HepG2 (cell line): Measurements from ENCODE around the gene IL17A.

Source experiments
- EP300 ChIP-seq, 3 experiments: sonication (generic) in 1 of 3; formaldehyde crosslinking in 1 of 3; IDR thresholded peaks; 2 replicates each; pipeline versions ENCODE4 v1.5.1 to v1.6.1; 2011 to 2020; ENCODE audit warnings: low read depth in 2 of 3, low read length in 2 of 3, borderline replicate concordance in 1 of 3, improper control_type of control experiment in 1 of 3, mild to moderate bottlenecking in 1 of 3, missing genetic modification reagents in 1 of 3, moderate library complexity in 1 of 3
- ETV6 ChIP-seq: sonication (generic); formaldehyde crosslinking; conservative IDR thresholded peaks from 2 replicates; pipeline ENCODE4 v1.4.0; 2020; ENCODE audit warnings: missing genetic modification reagents
- GABPA ChIP-seq, 2 experiments: IDR thresholded peaks; 2 replicates each; pipeline ENCODE4 v1.6.1; 2011 to 2016; ENCODE audit warnings: low read depth in 2 of 2, low read length in 1 of 2, missing biosample characterization in 1 of 2, missing genetic modification characterization in 1 of 2
- GFI1 ChIP-seq: sonication (generic); formaldehyde crosslinking; IDR thresholded peaks from 2 replicates; pipeline ENCODE4 v1.5.0; 2020; ENCODE audit warnings: missing genetic modification reagents, mild to moderate bottlenecking, borderline replicate concordance
- SATB2 ChIP-seq: sonication (generic); formaldehyde crosslinking; IDR thresholded peaks from 2 replicates; pipeline ENCODE4 v1.5.0; 2020; ENCODE audit warnings: missing genetic modification reagents
- ZKSCAN1 ChIP-seq: fragments of 150-350 bp; IDR thresholded peaks from 2 replicates; pipeline ENCODE4 v1.6.1; 2014; ENCODE audit warnings: low read length
- ZNF224 ChIP-seq: sonication (generic); formaldehyde crosslinking; IDR thresholded peaks from 2 replicates; pipeline ENCODE4 v1.5.0; 2020; ENCODE audit warnings: mild to moderate bottlenecking, missing genetic modification reagents
- ZNF501 ChIP-seq: sonication (generic); formaldehyde crosslinking; IDR thresholded peaks from 2 replicates; pipeline ENCODE4 v1.5.1; 2020; ENCODE audit warnings: mild to moderate bottlenecking, moderate library complexity, missing genetic modification reagents
- ZSCAN20 ChIP-seq: sonication (generic); formaldehyde crosslinking; IDR thresholded peaks from 2 replicates; pipeline ENCODE4 v1.4.0; 2020; ENCODE audit warnings: missing genetic modification reagents, mild to moderate bottlenecking, borderline replicate concordance
- TF ChIP-seq, protein P1 (sequence below): fragments of 450-650 bp; IDR thresholded peaks from 2 replicates; pipeline ENCODE4 v1.6.1; 2017; ENCODE audit warnings: mild to moderate bottlenecking
- TF ChIP-seq, protein P2 (sequence below): sonication (generic); formaldehyde crosslinking; IDR thresholded peaks from 2 replicates; pipeline ENCODE4 v1.4.0; 2020; ENCODE audit warnings: mild to moderate bottlenecking, missing genetic modification reagents
- TF ChIP-seq, protein P3 (sequence below): sonication (generic); formaldehyde crosslinking; IDR thresholded peaks from 2 replicates; pipeline ENCODE4 v1.5.0; 2020; ENCODE audit warnings: mild to moderate bottlenecking, missing genetic modification reagents, moderate library complexity

DNA sequence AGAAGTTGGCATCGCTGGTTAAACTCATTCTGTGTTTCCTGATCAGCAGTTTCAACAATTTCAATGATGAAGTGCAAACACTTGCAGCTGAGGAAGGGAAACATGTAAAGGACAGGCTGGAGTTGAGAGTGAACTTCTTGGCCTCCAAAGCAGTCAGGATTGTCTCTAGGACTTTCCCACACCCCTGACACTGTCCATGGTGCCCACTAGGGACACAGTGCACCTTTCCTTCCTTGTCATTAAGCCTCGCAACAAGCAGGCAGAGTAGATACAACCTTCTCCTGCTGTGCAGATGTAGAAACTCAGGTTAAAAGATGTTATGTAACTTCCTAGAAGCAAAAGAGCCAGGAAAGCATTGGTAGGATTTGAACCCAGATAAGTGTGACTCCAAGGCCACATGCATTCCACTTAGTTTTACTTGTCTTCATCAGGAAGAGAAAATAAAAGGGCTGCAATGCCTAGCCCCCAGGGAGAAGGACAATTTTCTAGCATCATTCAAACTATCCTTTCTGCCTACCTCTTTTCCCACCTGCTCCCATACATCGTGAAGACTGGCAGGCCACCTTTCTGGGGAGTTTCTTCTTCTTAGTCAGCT is 39.2 kb upstream of the IL17A start:
- TF ChIP-seq SATB2 (no peak), ETV6 (CRISPR knock-in tag) (no peak), ZNF501 (CRISPR knock-in tag) (no peak), EP300 (IDR thresholded peaks at IDR 0.05; ENCODE audit: low read depth in 2 of 2, low read length in 2 of 2) (no peak), EP300 (CRISPR knock-in tag; IDR thresholded peaks at IDR 0.05; ENCODE audit: borderline replicate concordance) (no peak), ZSCAN20 (CRISPR knock-in tag) (no peak), GABPA (IDR thresholded peaks at IDR 0.05; ENCODE audit: low read depth, low read length) (no peak), GABPA (CRISPR knock-in tag; IDR thresholded peaks at IDR 0.05; ENCODE audit: low read depth) (no peak), GFI1 (CRISPR knock-in tag) (no peak), ZKSCAN1 (no peak), ZNF224 (CRISPR knock-in tag) (no peak)
- TF ChIP-seq, protein P1, sequence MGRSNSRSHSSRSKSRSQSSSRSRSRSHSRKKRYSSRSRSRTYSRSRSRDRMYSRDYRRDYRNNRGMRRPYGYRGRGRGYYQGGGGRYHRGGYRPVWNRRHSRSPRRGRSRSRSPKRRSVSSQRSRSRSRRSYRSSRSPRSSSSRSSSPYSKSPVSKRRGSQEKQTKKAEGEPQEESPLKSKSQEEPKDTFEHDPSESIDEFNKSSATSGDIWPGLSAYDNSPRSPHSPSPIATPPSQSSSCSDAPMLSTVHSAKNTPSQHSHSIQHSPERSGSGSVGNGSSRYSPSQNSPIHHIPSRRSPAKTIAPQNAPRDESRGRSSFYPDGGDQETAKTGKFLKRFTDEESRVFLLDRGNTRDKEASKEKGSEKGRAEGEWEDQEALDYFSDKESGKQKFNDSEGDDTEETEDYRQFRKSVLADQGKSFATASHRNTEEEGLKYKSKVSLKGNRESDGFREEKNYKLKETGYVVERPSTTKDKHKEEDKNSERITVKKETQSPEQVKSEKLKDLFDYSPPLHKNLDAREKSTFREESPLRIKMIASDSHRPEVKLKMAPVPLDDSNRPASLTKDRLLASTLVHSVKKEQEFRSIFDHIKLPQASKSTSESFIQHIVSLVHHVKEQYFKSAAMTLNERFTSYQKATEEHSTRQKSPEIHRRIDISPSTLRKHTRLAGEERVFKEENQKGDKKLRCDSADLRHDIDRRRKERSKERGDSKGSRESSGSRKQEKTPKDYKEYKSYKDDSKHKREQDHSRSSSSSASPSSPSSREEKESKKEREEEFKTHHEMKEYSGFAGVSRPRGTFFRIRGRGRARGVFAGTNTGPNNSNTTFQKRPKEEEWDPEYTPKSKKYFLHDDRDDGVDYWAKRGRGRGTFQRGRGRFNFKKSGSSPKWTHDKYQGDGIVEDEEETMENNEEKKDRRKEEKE: no peak
- TF ChIP-seq, protein P2, sequence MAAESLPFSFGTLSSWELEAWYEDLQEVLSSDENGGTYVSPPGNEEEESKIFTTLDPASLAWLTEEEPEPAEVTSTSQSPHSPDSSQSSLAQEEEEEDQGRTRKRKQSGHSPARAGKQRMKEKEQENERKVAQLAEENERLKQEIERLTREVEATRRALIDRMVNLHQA (CRISPR knock-in tag): no peak
- TF ChIP-seq, protein P3, sequence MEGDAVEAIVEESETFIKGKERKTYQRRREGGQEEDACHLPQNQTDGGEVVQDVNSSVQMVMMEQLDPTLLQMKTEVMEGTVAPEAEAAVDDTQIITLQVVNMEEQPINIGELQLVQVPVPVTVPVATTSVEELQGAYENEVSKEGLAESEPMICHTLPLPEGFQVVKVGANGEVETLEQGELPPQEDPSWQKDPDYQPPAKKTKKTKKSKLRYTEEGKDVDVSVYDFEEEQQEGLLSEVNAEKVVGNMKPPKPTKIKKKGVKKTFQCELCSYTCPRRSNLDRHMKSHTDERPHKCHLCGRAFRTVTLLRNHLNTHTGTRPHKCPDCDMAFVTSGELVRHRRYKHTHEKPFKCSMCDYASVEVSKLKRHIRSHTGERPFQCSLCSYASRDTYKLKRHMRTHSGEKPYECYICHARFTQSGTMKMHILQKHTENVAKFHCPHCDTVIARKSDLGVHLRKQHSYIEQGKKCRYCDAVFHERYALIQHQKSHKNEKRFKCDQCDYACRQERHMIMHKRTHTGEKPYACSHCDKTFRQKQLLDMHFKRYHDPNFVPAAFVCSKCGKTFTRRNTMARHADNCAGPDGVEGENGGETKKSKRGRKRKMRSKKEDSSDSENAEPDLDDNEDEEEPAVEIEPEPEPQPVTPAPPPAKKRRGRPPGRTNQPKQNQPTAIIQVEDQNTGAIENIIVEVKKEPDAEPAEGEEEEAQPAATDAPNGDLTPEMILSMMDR (CRISPR knock-in tag): no peak
